Hematopoietic multipotent progenitor cell (in vitro differentiated cells): ENCODE measurements around the gene GSTK1. TPM values are rescaled to one million over a fixed set of nuclear protein-coding genes. Genes with fewer than 3 reads are reported as not detected.

Source experiments
- DNase-seq, 3 donors: peaks; one replicate each; pipeline ENCODE4 v3.0.0-alpha.2; 2011 to 2015; ENCODE audit warnings: low read depth in 2 of 3, low spot score in 2 of 3
- small RNA-seq: library from RNA; depleted of rRNA; stranded (forward); fragments of <200 nt; gene quantifications from one replicate; pipeline ENCODE3, GENCODE V24; 2012
- total RNA-seq: library from RNA; depleted of rRNA; stranded (reverse); fragments of >200 nt; gene quantifications from one replicate; pipeline ENCODE4 v1.2.3, GENCODE V29; 2012

Gene GSTK1
- total RNA-seq, 1 donor = 153 TPM

DNA sequence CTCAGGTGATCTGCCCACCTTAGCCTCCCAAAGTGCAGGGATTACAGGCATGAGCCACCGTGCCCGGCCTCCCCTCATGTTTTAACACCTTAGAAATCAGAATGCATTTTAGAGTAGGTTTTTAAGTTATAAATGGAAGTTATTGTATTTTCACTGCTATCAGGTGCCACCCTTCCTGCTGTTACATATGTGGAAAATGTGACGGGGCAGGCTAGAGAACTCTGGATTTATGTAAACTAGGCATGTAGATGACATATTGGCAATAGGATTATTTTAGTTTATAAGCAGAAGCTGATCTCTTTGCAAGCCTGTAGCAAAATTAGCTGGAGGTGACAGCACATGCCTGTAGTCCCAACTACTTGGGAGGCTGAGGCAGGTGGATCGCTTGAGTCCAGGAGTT is 27.1 kb downstream of the GSTK1 start:
- no peak for DNase-seq

DNA sequence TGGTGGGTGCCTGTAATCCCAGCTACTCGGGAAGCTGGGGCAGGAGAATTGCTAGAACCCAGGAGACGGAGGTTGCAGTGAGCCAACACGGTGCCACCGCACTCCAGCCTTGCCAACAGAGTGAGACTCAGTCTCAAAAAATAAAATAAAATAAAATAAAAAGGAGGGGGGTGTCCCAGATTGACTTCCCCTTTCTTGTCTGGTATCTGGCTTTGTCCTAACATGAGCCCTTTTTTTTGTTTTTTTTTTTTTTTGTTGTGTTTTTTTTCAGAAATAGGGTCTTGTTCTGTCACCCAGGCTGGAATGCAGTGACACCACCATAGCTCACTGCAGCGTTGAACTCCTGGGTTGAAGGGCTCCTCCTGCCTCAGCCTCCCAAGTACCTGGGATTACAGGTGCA is 29.6 kb downstream of the GSTK1 start:
- peak in 1 of 3 donors; percentile 55 for DNase-seq

DNA sequence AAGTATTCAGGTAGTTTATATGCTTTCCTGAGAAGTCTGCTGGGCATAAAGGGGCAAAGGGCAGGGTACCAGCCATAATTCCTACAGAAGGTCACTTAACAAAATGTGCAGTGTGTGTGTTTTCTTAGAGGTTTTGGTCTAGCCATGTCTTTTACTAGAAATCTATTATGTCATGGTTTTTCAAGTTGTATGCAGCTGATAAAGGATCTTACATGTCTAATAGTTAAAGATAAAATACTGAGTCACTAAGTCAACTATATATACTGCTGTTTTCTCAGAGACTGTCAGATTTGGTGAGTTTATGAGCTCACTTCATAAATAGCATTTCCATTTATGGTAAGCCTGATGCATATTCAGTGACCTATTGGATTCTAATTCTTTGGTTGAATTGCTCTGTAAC is 32.6 kb downstream of the GSTK1 start:
- DNase-seq = no peak

DNA sequence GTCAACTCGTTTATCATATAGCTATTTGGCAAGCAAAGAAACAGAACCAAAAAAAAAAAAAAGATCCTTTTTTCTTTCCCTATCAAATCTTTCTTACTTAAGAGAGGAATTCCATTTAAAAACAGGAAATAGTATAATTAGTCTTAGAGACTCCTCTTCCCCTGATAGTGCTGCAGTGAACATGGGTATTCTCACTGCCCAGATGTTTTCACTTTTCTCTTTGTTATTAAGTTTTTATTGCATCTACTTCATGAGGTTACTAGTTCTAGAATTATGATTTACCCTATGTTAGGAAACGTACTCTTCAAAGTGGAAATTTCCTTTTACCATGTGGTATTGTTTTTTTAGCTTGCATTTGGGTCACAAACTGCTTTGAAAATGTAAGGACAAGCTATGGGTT is 33.4 kb downstream of the GSTK1 start:
- no peak for DNase-seq

DNA sequence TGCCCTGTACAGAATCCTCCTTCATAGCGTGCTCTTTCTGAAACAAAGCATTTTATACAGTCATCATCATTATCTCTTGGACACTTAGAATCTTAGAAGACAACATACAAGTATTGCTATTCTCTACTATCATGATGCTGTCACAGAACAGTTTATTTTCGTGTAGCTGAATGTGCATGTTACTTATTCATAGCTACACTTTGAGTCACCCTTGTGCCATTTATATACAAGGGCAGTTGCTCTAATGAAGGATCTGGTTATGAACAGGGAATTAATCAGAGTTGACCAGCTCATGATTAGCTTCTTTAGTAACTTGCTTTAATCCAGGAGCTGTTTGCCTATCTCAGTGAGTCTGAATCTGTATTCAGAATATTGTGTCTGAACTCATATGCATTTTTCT is 36.1 kb downstream of the GSTK1 start:
- no peak for DNase-seq

DNA sequence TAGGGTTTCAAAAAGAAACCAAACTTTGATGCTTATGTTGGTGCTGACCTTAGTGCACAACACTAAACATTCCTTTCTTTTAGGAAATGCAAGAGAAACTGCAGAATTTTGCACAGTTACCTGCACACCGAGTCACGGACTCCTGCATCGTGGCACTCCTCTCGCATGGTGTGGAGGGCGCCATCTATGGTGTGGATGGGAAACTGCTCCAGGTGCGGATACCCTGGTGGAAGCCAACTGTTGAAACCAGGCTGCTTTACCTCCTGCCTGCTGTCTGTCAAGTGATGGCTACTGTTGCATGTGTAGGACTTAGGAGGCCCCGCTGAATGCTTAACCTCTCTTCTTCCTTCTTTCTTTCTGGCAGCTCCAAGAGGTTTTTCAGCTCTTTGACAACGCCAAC is 36.6 kb downstream of the GSTK1 start:
- DNase-seq = peak in 2 of 3 donors; percentile 36 to 45

DNA sequence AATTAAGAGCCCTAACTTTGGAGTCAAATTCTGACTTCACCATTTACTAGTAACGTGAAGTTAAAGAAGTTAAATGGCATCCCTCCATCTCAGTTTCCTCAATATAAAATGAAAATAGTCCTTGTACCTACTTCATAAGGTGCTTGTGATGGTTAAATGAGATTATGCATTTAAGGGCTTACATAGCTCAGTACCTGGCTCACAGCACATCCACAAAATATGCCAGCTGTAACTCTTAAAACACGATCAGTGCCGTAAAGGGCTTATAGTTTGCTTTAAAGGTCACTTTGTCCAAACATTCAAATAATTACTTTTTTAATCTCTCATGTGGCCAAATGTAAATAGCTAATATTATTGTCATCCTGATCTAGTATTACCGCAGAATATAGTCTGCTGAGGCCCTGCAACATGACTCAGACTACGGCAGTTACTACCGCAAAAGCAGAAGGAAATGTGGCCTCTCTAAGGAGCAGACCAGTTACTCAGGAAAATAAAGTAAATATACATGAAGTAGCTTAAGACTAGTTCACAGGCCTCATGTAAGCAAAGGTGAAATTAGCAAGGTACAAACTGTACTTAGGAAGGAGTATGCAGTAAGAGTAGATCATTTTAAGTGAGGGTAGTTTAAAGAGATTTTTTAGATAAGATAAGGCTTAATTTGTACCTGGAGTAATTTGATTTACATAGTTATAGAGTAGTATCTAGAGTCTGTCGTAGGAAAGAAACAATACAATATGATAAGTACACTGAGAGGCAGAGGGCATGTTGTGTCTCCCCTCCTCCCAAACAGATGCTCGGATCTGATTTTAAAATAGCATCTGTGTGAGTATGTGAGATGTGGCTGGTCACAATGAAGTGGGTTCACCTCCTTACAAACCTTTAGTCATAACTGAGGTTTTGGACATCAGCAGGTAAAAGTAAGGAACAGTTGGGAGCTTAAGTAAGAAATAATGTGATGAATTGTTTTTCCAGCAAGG is 38.0 kb downstream of the GSTK1 start:
- peak in 2 of 3 donors; percentile 86 to 87 for DNase-seq

DNA sequence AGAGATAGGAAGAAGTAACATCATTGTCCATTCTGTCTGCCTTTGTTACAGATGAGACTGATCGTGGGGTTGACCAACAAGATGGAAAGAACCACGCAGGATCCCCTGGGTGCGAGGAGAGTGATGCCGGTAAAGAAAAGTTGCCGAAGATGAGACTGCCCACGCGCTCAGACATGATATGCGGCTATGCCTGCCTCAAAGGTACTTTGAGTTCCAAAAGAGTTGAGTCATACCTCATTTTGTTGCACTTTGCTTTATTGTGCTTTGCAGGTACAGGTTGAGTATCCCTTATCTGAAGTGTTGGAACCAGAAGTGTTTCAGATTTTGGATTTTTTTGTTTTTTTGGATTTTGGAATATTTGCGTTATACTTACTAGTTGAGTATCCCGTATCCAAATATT is 40.5 kb downstream of the GSTK1 start:
- no peak for DNase-seq

DNA sequence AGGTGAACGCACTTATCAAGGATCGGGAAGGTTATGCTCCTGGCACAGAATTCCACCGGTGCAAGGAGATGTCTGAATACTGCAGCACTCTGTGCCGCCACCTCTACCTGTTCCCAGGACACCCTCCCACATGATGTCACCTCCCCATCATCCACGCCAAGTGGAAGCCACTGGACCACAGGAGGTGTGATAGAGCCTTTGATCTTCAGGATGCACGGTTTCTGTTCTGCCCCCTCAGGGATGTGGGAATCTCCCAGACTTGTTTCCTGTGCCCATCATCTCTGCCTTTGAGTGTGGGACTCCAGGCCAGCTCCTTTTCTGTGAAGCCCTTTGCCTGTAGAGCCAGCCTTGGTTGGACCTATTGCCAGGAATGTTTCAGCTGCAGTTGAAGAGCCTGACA is 41.7 kb downstream of the GSTK1 start:
- no peak for DNase-seq

DNA sequence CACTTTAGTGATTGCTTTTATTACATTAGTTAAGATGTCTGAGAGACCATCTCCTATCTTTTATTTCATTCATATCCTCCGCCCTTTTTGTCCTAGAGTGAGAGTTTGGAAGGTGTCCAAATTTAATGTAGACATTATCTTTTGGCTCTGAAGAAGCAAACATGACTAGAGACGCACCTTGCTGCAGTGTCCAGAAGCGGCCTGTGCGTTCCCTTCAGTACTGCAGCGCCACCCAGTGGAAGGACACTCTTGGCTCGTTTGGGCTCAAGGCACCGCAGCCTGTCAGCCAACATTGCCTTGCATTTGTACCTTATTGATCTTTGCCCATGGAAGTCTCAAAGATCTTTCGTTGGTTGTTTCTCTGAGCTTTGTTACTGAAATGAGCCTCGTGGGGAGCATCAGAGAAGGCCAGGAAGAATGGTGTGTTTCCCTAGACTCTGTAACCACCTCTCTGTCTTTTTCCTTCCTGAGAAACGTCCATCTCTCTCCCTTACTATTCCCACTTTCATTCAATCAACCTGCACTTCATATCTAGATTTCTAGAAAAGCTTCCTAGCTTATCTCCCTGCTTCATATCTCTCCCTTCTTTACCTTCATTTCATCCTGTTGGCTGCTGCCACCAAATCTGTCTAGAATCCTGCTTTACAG is 42.3 kb downstream of the GSTK1 start:
- DNase-seq = peak; percentile 28 to 80 (median 66)

DNA sequence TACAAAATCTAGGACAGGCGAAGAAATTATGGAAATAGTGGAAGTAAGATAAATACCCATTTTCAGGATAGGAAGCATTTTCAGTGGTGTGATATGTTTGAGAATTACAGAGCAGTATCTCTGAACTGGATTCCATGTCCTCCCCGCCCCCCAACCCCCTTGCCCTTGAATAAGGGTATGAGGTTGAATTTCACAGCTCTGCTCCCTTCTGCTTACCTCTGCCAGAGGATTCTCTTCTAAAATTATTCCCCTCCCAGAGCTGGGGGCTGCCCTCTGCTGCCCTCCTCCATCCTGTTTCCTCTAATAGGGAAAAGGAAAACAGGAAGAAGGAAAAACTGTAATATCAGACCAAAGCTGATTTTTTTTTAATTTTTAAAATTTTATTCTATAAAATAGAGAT is 45.4 kb downstream of the GSTK1 start:
- DNase-seq = no peak

DNA sequence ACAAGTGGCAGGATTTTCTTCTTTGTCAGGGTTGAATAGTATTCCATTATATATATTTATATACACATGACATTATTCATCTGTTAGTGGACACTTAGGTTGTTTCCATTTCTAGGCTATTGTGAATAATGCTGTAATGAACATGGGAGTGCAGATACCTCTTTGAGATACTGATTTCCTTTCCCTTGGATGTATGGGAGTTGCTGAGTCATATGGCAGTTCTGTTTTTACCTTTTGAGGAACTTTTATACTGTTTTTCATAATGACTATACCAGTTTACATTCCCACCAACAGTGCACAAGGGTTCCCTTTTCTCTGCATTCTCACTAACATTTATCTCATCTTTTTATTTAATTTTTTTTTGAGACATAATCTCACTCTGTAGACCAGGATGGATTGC is 50.9 kb downstream of the GSTK1 start:
- DNase-seq = no peak

DNA sequence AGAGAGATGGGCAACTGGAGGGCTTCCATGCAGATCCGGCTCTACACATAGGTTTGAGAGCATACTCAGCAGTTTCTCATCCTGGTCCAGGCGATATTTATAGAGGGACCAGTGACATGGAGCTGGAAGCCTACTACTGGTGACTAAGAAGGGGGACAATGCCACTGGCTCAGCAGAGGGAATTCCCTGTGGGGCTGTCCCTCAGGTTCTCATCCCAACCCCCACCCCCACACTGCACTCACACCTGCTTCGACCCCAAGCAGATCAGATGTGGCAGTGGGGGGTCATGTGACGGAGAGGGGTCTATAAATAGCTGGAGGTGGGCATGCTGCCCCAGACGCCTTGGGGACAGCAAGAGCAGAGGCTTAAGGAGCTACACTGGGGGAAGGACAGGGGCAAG is 52.5 kb downstream of the GSTK1 start, which contains the start of gene CLCN1:
TSS of gene CLCN1 (plus strand) at position 336 of the 400 bp plus-strand sequence. CDS start 102 bp downstream, outside the sequence.
- DNase-seq = no peak

DNA sequence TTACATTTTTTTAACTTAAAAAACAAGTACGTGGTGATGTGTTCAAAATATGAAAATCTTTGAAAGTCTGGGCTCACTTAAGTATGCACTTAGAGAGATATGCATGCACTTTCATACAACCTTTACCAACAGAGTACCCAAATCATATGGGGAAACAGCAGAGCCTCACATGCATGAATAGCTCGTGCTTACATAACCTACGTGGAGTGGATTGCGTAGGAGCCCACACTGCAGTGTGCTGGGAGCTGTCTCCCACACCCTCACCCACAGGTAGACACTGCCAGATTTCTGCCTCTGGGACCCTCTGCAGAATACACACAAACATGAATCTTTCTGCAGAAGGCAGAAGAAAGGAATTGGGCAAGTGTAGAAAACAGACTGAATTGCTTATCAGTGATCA is 53.3 kb downstream of the GSTK1 start:
- no peak for DNase-seq

DNA sequence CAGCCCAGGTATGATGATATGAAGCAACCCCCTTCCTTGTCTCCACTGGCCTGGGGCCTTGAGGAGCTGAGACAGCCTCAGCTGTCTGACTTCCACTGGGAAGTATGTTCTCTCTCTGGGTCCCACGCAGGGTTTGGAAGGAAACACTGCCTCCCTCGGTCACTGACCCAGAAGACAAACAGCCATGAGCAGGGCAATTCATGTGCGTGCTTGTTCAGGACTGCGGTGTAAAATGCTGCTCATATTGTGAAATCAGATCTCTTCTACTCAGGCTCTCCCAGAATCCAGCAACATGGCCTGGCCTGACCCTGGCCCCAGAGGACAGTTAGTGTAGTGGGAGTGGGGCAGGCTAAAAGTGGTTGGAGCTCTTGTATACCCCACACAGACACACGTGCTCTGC is 55.4 kb downstream of the GSTK1 start:
- no peak for DNase-seq

Small RNA genes lying within 50 kb of the gene (small RNA-seq; reads per million reads assigned to genes)
- gene AC073342.3 (not detected), gene RN7SL481P (not detected), gene RN7SL535P (not detected)

Other genes with a start within 250 kb of the GSTK1 start
- gene OR9A2, start 236.3 kb upstream of the GSTK1 start, total RNA-seq = under 0.01 TPM
- not detected for gene OR6V1, start 211.1 kb upstream of the GSTK1 start, total RNA-seq
- gene PIP, start 131.4 kb upstream of the GSTK1 start, total RNA-seq = not detected
- not detected for gene TAS2R39, start 80.0 kb upstream of the GSTK1 start, total RNA-seq
- not detected for gene TAS2R40, start 41.4 kb upstream of the GSTK1 start, total RNA-seq
- gene TMEM139, start 21.5 kb downstream of the GSTK1 start, total RNA-seq = not detected
- 64.4 TPM for gene CASP2, start 24.9 kb downstream of the GSTK1 start, total RNA-seq
- gene CLCN1, start 52.7 kb downstream of the GSTK1 start, total RNA-seq = 0.54 TPM
- 0.81 TPM for gene FAM131B, start 99.3 kb downstream of the GSTK1 start, total RNA-seq
- 100 TPM for gene ZYX, start 117.9 kb downstream of the GSTK1 start, total RNA-seq
- gene EPHA1, start 145.4 kb downstream of the GSTK1 start, total RNA-seq = 6.2 TPM
- gene TAS2R60, start 180.0 kb downstream of the GSTK1 start, total RNA-seq = 0.27 TPM
- 1.3 TPM for gene TAS2R41, start 214.4 kb downstream of the GSTK1 start, total RNA-seq